ENCODE results near the gene TIMM29.

TIMM29 gene

DNA sequence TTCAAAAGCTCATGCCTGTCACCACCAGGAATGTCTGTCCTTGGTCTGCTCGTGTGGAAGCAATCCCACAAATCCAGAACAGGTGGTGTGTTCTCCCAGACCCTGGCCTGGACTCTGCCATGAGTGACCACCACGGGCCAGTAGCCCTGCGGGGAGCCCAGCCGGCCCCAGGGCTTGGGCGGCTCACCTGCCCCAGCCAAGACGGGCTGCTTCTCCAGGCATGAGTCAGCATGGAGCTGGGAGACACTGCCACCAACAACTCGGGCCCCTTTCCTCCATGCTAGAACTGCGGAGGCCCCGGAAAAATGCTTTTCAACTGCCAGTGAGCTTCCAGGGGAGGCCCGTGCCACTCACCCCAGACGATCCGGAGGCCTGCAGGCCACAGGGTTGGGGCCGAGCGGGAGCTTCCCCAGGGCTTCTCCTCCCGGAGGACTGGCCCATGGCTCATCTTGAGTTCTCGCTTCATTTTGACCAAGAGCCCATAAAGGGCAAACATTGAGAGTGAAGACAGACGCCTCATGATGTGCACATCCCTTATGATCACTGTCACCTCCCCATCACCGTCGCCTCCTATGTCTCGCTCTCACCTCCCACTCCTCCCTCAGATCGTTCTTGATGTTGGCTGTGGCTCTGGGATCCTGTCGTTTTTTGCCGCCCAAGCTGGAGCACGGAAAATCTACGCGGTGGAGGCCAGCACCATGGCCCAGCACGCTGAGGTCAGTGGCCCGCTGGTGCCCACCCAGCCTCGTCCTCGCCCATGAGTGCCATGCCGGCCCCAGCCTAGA, 16.8 kb upstream of the TIMM29 start:
- no peak for DNase-seq (ENCODE audit: low read depth in 2 of 2, low spot score in 1 of 2)

GRCh38 chr19:10912619-10913018, 16.0 kb upstream of the TIMM29 start:
- DNase-seq (ENCODE audit: low read depth in 2 of 2, low spot score in 1 of 2) = no peak

DNA sequence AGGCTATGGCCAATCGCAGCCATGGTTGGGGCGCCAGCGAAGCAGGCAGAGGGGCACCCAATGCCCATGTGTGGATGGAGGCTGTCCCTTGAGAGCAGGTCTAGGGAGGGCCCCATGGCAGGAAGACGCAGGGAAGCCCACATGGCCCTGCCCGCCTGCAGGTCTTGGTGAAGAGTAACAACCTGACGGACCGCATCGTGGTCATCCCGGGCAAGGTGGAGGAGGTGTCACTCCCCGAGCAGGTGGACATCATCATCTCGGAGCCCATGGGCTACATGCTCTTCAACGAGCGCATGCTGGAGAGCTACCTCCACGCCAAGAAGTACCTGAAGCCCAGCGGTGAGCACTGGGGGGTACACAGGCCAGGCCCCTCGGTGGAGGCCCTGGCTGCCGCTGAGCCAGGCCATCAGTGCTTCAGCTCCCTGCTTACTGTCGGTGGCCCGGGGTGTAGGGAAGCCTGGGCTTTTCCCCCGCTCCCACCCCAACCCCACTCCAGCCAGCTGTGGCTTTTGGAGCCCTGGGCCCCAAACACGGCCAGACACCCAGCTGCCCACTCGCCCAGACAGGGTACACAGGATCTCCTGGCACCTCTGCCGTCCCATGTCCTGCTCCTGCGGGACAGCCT, 14.8 kb upstream of the TIMM29 start:
- DNase-seq (ENCODE audit: low read depth in 2 of 2, low spot score in 1 of 2) = no peak

DNA sequence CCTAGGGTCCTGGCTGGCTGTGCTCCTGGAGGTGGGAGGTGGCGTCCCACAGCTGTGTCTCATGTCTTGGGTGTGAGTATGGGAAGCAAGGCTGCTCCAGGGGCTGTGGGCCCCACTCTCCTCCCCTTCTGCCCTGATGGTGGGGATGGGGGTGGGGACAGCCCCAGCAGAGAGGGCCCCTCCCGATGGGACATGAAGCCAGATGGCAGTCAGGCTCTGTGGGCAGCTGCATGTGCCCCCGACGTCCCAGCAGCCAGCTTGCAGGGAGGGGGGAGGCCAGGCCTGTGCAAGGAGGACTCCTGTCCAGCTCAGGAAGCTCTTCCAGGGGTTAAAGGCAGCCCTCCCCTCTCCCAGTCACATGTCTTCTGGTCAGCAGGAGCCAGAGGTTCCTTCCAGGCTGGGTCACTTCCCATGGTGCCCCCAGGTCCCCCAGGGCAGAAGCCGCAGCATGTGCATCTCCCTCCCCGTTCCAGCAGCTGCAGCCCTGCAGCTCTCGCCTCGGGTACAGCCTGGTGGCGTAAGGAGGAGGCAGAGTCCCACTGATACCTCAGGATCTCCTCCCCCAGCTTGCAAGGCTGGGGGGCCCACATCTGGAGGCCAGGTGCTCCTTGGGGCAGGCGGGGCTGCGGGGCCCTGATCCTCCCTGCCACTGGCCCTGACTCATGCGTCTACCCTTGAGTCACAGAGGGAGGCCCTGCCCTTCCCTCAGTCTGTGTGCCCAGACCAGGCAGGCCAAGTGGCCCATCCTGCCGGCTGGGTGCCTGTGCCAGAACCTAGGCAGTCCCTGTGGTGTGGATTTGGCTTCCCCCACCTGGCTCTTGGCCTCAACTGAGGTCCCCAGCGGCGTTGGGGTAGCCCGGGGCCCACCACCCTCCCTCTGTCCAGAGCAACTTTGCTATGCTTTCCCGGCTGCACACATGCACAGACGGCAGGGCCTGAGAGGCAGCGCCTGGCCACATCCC, 13.2 kb upstream of the TIMM29 start:
- no peak for DNase-seq (ENCODE audit: low read depth in 2 of 2, low spot score in 1 of 2)

DNA sequence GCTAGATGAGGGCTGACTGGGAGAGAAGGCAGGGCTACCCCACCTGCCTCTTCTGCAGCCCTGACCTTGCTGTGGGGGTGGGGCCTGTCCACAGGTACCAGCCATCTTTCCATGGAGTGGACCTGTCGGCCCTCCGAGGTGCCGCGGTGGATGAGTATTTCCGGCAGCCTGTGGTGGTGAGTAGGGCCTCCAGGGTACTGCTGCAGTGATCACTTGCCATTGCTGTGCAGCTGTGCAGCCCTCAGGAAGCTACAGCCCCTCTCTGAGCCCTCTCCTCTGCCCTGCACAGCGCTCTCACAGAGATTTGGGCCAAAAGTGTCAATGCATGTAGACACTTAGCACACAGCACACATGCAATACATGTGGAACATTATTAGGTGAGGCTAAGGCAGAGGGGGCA, 12.0 kb upstream of the TIMM29 start:
- no peak for DNase-seq (ENCODE audit: low read depth in 2 of 2, low spot score in 1 of 2)

- no peak for DNase-seq (ENCODE audit: low read depth in 2 of 2, low spot score in 1 of 2)
These were observed 10.3 kb upstream of the TIMM29 start for GRCh38 chr19:10918359-10918758.

GRCh38 chr19:10919352-10920287, 9.0 kb upstream of the TIMM29 start:
- DNase-seq (ENCODE audit: low read depth in 2 of 2, low spot score in 1 of 2) = no peak

DNA sequence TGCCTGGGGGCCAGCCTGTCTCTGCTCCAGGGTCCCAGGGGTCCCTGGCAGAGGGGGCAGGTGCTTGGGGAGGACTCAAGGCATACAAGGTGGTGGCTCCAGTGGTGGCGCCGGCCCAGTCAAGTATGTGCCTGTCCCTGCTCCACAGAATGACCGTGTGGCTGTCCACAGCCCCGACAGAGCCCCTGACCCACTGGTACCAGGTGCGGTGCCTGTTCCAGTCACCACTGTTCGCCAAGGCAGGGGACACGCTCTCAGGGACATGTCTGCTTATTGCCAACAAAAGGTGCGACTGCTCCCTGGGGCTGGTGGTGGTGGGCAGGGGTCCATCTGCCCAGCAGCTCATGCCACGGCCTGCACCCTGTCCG, 8.3 kb upstream of the TIMM29 start:
- no peak for DNase-seq (ENCODE audit: low read depth in 2 of 2, low spot score in 1 of 2)

DNA sequence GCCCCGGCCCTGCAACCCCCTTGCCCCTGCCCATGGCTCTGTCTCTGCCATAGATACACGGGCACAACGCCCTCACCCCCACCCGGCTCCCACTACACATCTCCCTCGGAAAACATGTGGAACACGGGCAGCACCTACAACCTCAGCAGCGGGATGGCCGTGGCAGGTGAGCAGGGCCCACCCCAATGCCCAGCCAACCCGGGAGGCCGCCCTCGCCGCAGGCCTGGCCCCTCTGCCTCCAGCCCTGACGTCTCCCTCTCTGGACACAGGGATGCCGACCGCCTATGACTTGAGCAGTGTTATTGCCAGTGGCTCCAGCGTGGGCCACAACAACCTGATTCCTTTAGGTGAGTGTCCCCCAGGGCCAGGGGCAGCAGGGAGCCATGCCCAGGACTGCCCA, 7.8 kb upstream of the TIMM29 start:
- no peak for DNase-seq (ENCODE audit: low read depth in 2 of 2, low spot score in 1 of 2)

GRCh38 chr19:10921199-10921909, 7.3 kb upstream of the TIMM29 start:
- no peak for DNase-seq (ENCODE audit: low read depth in 2 of 2, low spot score in 1 of 2)

- no peak for DNase-seq (ENCODE audit: low read depth in 2 of 2, low spot score in 1 of 2)
These were observed 6.5 kb upstream of the TIMM29 start for GRCh38 chr19:10921910-10922637.

DNA sequence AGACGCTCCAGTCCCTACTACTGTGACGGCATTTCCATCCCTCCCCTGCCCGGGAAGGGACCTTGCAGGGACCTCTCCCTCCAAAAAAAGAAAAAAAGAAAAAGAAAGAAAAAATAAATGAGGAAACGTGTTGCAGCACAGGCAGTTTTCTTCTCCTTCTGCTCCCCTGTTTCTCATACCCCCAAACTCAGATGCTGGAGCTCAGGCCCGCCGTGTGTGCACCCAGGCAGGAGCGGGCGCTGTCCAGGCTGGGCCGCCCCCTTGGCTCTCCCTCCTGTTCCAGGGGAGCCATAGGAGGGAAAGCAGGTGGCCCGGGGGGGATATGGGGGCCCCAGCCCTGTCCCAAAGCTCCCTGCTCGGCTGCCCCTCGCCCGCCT, 6.0 kb upstream of the TIMM29 start:
- DNase-seq (ENCODE audit: low read depth in 2 of 2, low spot score in 1 of 2) = no peak

DNA sequence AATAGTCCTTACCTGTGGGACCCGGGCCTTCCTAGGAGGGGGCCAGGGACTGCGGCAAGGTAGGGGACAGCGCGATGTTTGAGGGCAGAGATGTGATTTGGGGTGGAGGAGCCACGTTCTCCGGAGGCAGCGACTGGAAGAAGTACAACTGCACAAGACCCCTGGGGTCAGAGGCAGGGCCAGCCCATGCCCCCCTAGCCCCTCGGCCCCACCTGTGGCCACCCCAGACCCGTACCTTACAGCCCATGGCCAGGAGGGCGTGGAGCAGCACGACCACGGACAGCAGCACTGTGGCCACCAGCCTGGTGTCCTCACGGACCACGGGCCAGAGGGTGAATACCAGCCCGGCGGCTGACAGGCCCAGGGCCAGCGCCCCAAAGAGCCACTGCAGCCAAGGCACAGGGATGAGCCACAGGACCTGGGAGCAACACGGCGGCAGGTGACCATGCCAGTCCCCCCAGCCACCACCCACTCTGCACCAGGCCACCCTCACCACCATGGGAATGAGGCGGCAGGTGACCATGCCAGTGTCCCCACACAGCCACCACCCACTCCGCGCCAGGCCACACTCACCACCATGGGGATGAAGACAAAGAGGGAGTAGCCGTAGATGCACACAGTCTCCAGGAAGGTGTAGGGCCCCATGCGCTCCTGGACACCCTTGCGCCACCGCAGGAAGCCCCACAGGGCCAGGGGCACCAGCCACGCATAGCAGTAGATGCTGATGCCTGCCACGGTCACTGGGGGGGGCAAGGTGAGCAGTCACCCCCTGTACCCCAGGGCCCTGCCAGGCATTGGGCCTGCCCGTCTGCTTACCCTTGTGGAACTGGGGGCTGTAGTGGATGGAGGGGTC, 5.1 kb upstream of the TIMM29 start:
- DNase-seq (ENCODE audit: low read depth in 2 of 2, low spot score in 1 of 2) = no peak

- no peak for DNase-seq (ENCODE audit: low read depth in 2 of 2, low spot score in 1 of 2)
These were observed 4.0 kb upstream of the TIMM29 start for GRCh38 chr19:10924597-10924996.

DNA sequence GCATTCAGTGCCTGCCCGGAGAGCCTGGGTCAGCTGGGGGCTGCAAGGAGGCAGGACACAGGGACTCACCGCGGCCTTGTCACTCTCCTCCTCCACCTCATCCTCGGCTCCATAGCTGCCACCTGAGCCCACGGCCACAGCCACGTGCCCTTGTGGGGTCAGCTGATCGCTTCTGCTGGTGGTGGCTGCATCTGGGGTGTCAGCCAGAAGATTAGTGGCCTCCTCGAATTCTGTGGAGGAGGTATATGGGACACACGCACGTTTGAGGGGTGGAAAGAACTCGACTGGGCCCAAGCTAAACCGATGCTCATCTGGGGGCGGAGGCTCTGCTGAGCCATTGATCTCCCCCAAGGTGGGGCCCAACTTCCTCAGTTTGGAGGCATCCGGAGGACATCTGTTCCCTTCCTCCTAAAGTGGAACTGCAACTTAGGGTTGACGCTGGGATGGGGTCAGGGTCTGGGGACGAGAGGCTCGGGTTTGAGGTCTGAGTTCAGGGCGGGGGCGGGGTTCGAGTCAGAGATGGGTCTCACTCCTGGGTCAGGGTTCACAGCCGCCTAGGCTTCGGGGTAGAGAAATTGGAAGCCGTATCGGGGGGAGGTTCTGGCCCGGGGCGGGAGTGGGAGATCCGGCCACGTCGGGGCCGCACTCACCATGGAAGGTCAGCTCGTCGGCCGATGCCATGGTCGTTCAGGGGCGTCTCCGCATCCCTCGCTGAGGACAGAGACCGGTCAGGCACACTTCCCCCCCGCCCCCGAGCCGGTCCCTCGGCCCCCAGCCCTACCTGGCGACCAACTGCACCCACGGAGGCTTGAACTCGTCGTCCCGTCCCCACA, 665 bp upstream of the TIMM29 start:
- no peak for DNase-seq (ENCODE audit: low read depth in 2 of 2, low spot score in 1 of 2)

- no peak for DNase-seq (ENCODE audit: low read depth in 2 of 2, low spot score in 1 of 2)
These were observed 787 bp downstream of the TIMM29 start for GRCh38 chr19:10929402-10929794.

DNA sequence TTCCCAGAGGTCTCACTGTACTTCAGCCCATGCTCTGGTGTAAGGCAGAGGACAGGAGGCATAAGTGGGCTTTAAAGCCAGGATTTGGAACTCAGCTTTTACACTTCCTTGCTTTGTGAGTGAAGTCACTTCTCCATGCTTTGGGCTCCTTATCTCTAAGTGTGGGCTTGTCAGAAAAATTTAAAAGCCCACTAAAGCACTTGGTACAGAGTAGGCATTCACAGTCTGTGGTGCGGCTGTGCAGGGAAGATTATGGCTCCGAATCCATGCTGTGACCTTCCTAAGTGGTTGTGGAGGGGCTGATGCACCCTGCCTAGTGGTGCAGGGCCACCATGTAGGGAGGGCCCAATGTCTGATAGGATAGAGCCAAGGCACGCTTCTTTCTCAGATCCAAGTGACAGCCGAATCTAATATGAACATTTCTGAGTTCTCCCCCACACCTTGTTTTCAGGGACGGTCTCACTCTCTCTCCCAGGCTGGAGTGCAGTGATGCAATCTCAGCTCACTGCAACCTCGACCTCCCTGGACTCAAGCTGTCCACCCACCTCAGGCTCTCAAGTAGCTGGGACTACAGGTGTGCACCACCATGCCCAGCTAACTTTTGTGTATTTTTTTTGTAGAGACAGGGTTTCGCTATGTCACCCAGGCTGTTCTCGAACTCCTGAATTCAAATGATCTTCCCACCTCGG, 6.9 kb downstream of the TIMM29 start:
- no peak for DNase-seq (ENCODE audit: low read depth in 2 of 2, low spot score in 1 of 2)

All from stimulated activated CD8-positive, alpha-beta memory T cell treated with anti-CD3 and anti-CD28 coated beads, Interleukin-4, amount 100 ng/mL, for 1 hour (primary cell).